Peyer's patch (tissue), 4 donors: Measurements from ENCODE around the gene TCHHL1. TPM values are rescaled to one million over a fixed set of nuclear protein-coding genes. Genes with fewer than 3 reads are reported as not detected.

Experiments
- DNase-seq, 3 donors: peaks; one replicate each; pipeline ENCODE4 v3.0.0-alpha.2; 2017 to 2019
- H3K27ac ChIP-seq, 4 donors: fragments of 200-600 bp; sonication (generic); one replicate each; pipeline ENCODE4 v1.5.1; 2016 to 2019
- H3K27me3 ChIP-seq, 2 donors: fragments of 200-600 bp; sonication (generic); one replicate each; pipeline ENCODE4 v1.5.1; 2019
- H3K36me3 ChIP-seq, 3 donors: fragments of 200-600 bp; sonication (generic); one replicate each; pipeline ENCODE4 v1.5.1; 2016 to 2019
- H3K4me1 ChIP-seq, 4 donors: fragments of 200-600 bp; sonication (generic); one replicate each; pipeline ENCODE4 v1.5.1; 2016 to 2019
- H3K4me3 ChIP-seq, 4 donors: fragments of 200-600 bp; sonication (generic); 1 replicate in 3 of 4; 2 replicates in 1 of 4; pipeline ENCODE4 v1.5.1; 2016 to 2019; ENCODE audit warnings: mild to moderate bottlenecking in 1 of 4
- H3K9me3 ChIP-seq, 4 donors: fragments of 200-600 bp; sonication (generic); one replicate each; pipeline ENCODE4 v1.5.1; 2016 to 2019; ENCODE audit warnings: mild to moderate bottlenecking in 1 of 4
- POLR2A ChIP-seq, 2 donors: fragments of 450-650 bp; IDR thresholded peaks; one replicate each; pipeline ENCODE4 v1.5.1; 2017; ENCODE audit warnings: antibody characterized with exemption in 2 of 2, mild to moderate bottlenecking in 2 of 2, moderate library complexity in 2 of 2
- total RNA-seq, 4 donors: library from RNA; depleted of rRNA; stranded (reverse); fragments of >200 nt; gene quantifications; one replicate each; pipeline ENCODE4 v1.1.0, GENCODE V29; 2016
- TF ChIP-seq, protein P1 (sequence below), 6 experiments: fragments of 450-650 bp in 4 of 6; fragments of 200-600 bp in 2 of 6; sonication (generic) in 1 of 6; IDR thresholded peaks; one replicate each; pipeline ENCODE4 v1.5.1; 2017 to 2019; ENCODE audit warnings: antibody characterized with exemption in 6 of 6, mild to moderate bottlenecking in 3 of 6, moderate library complexity in 1 of 6

Gene TCHHL1
- total RNA-seq, 4 donors from 2014 or later = not detected

DNA sequence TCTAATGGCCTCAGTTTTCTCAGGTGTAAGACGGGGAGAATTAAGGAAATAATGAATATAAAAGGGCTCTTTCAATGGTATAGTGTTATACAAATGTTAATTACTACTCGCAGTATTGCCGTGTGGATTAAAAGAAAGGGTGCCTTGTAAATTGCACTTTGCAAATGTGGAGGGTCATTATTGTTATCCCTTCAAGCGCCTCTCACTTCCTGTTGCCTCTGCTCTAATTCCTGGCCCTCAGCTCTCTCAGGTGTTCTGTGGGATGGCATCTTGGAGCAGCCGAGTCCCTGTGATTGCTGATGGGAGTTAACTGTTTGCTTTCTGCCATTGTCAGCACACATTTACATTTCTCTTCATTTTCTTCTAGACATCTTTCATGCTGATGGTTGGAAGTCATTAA lies 45.0 kb downstream of the TCHHL1 start:
- no peaks in the 10 kb centered on the region for H3K36me3 ChIP-seq
- no peak for TF ChIP-seq POLR2A (IDR thresholded peaks at IDR 0.05)
- TF ChIP-seq, protein P1, sequence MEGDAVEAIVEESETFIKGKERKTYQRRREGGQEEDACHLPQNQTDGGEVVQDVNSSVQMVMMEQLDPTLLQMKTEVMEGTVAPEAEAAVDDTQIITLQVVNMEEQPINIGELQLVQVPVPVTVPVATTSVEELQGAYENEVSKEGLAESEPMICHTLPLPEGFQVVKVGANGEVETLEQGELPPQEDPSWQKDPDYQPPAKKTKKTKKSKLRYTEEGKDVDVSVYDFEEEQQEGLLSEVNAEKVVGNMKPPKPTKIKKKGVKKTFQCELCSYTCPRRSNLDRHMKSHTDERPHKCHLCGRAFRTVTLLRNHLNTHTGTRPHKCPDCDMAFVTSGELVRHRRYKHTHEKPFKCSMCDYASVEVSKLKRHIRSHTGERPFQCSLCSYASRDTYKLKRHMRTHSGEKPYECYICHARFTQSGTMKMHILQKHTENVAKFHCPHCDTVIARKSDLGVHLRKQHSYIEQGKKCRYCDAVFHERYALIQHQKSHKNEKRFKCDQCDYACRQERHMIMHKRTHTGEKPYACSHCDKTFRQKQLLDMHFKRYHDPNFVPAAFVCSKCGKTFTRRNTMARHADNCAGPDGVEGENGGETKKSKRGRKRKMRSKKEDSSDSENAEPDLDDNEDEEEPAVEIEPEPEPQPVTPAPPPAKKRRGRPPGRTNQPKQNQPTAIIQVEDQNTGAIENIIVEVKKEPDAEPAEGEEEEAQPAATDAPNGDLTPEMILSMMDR (IDR thresholded peaks at IDR 0.05) = no peak
- no peak overlapping the region for H3K4me3 ChIP-seq
- DNase-seq = no peak
- no peak overlapping the region for H3K27ac ChIP-seq
- H3K27me3 ChIP-seq = no peaks in the 10 kb centered on the region
- H3K4me1 ChIP-seq = peaks cover 3 to 16% (median 12%) of the 10 kb centered on the region in 4 donors
- no peaks in the 10 kb centered on the region for H3K9me3 ChIP-seq

DNA sequence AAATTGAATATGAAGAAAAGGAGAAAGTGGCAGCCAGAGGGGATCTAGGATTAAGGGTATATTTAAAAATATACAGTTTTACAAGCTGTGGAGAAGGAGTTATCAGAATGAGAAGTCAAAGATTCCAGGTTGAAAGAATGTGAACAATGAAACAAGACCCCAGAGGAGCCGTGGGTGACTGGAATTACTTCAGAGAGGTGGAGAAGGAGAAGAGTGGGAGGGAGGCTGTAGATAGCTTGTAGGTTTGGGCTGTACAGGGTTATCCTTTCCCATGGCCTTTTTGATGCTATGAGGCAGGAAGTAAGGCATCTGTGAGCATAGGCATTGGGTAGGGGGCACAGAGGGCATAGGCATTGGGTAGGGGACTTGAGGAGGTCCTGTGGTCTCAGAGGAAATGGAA lies 46.8 kb downstream of the TCHHL1 start:
- DNase-seq = no peak
- no peak overlapping the region for H3K4me3 ChIP-seq
- no peak overlapping the region for H3K27ac ChIP-seq
- no peak for TF ChIP-seq POLR2A (IDR thresholded peaks at IDR 0.05)
- TF ChIP-seq, protein P1 (IDR thresholded peaks at IDR 0.05) = no peak
- H3K36me3 ChIP-seq = no peaks in the 10 kb centered on the region
- no peaks in the 10 kb centered on the region for H3K27me3 ChIP-seq
- H3K4me1 ChIP-seq = peaks cover 0 to 8% (median under 1%) of the 10 kb centered on the region in 4 donors
- H3K9me3 ChIP-seq = no peaks in the 10 kb centered on the region

DNA sequence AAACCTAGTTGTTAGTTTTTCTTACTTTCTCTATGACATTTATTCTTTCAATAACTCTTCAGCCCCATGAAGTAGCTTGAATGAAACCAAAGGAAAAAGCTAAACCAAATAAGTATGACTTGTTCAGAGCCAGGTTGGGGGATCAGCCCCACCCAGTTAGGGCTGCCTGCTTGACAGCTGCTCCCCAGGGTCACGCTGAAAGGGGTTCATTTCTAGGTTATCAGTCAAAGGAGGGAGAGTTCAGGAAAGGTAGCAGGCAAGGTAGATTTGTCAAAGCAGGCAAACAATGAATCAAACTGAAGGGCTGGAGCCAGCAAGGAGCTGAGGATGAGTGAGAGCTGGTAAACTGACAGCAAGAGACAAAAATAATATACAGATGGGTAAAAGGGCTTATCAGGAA lies 49.0 kb downstream of the TCHHL1 start:
- Histone ChIP-seq H3K27ac (no peak overlapping the region), H3K9me3 (no peaks in the 10 kb centered on the region)
- no peak for DNase-seq

DNA sequence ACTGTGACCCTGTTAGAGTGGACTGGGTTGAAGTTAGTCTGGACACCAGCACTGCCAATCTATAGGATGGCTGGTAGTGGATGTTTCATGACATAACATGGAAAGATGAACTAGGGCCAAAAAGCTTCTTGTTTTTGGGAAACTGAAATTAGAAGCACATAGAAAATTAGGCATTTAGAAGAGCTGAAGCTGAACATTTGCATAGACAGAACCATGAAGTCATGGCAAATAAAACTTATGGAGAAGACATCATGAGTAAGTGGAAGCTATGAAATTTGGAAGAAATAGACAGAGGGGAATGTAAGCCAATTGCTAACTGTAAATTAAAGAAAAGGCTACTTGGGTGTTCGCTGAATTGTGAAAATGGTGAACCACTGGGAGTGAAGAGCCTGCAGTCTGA lies 49.4 kb downstream of the TCHHL1 start:
- Histone ChIP-seq H3K4me1 (peaks cover 0 to 19% (median 0%) of the 10 kb centered on the region in 4 donors), H3K27ac (no peak overlapping the region), H3K4me3 (no peak overlapping the region), H3K36me3 (no peaks in the 10 kb centered on the region), H3K27me3 (no peaks in the 10 kb centered on the region), H3K9me3 (no peaks in the 10 kb centered on the region)
- no peak for TF ChIP-seq POLR2A (IDR thresholded peaks at IDR 0.05)
- TF ChIP-seq, protein P1 (IDR thresholded peaks at IDR 0.05) = no peak
- no peak for DNase-seq

More for the DNA sequence above, 49.0 kb downstream of the TCHHL1 start:
- Histone ChIP-seq H3K27me3 (no peaks in the 10 kb centered on the region), H3K36me3 (no peaks in the 10 kb centered on the region), H3K4me1 (peaks cover 0 to 15% (median 0%) of the 10 kb centered on the region in 4 donors), H3K4me3 (no peak overlapping the region)
- TF ChIP-seq, protein P1 (IDR thresholded peaks at IDR 0.05) = no peak
- no peak for TF ChIP-seq POLR2A (IDR thresholded peaks at IDR 0.05)

DNA sequence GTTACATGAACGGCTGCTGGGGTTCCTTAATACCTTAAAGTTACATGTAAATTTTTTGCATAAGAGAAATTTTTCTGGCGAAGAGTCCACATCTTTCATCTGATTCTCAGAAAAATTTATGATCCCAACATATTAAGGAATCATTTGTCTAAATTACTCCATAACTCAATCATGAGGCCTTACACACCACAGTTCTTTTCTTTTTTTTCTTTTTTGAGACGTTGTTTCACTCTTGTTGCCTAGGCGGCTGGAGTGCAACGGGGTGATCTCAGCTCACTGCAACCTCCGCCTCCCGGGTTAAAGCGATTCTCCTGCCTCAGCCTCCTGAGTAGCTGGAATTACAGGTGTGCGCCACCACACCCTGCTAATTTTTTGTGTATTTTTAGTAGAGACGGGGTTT lies 50.0 kb downstream of the TCHHL1 start:
- Histone ChIP-seq H3K4me3 (no peak overlapping the region), H3K27ac (peak overlapping the region in 1 of 4 donors; percentile 5), H3K4me1 (peaks cover 0 to 24% (median 0%) of the 10 kb centered on the region in 4 donors), H3K36me3 (no peaks in the 10 kb centered on the region), H3K9me3 (no peaks in the 10 kb centered on the region), H3K27me3 (no peaks in the 10 kb centered on the region)
- DNase-seq = no peak
- TF ChIP-seq POLR2A (IDR thresholded peaks at IDR 0.05) = no peak
- TF ChIP-seq, protein P1 (IDR thresholded peaks at IDR 0.05) = no peak
